Activated CD8-positive, alpha-beta memory T cell treated with anti-CD3 and anti-CD28 coated beads for 36 hours (primary cell): Measurements from ENCODE around the gene TOX3. TPM values are rescaled to one million over a fixed set of nuclear protein-coding genes. Genes with fewer than 3 reads are reported as not detected.

Experiments used
- CTCF ChIA-PET: fragments of 350-600 bp; sonication (Branson Sonifier 250); formaldehyde crosslinking; loops from one replicate; lab custom pipeline; 2021; ENCODE audit warnings: antibody characterized with exemption; lab: Charles Lee
- POLR2A ChIA-PET: fragments of 350-600 bp; sonication (Branson Sonifier 250); formaldehyde crosslinking; loops from one replicate; lab custom pipeline; 2021; ENCODE audit warnings: antibody characterized with exemption; lab: Charles Lee
- total RNA-seq, 2 experiments: library from RNA; stranded (reverse); gene quantifications; one replicate each; pipeline ENCODE4 v1.2.3, GENCODE V29; 2021

The TOX3 gene
- total RNA-seq, 2 experiments from 2014 or later, result not detected

DNA sequence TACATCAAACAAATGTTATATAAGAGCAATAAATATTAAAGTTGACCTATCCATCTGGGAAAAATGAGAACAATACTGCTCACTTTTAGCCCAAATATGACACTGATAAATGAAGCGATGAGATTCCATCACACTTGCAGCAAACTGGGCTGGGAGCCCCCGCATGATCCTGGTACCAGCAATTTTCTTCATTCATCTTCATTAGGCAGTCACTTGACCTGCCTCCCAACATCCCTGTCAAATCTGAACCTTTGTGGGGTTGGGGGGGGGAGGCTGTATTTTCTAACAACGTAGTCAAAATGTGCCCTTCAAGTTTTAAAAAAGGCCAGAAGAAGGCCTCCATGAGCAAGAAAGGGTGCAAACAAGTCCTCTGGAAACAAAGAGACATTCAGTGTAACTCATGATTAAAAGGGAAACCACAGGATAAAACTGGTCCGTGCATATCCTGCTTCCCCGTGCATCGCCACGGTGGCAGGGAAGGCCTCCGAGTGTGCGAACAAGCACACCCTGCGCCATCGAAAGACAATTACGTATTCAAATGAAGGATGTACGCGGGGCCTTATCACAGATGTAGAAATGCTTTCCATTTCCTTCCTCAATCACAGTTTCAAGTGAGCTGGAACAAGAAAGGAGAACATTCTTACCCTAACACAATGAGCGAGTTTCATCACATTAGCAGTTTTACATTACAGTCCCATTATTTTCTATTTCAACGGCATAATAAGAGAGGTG is 48.4 kb downstream of the TOX3 start:
- POLR2A ChIA-PET, result no interaction called here
- CTCF ChIA-PET, result no interaction called here

DNA sequence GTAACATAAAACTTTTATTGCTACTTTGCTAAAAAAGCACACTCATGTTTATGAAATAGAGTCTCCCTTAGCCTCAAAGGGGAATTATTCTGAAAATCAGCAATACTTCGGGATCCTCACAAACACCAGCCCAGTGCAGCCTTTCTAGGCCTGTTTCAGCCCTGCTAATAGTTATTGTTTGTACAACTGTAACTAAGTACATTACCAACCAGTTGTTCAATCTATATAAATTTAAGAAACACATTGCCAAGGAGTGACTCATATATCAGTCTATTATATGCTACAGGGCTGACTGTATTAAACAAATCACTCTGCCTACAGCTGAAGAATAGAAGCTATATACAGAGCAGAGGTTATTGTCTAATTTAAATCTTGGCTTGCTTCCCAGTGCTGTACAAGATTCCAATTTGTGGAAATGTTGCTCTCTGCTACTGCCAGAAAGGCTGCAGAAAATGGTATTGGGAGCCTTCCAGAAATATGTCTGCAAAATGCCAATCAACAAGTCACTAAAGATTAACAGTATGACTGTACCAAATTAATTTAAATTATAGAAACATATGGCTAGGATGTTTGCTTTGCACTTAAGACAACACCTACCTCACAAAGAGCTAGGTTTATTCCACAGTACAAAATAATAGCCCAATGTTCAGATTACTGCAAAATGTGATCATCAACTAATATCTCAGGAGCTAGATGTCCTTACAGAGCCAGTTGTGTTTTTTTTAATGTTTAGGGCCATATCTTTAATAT is 49.7 kb downstream of the TOX3 start:
- CTCF ChIA-PET, result no interaction called here

DNA sequence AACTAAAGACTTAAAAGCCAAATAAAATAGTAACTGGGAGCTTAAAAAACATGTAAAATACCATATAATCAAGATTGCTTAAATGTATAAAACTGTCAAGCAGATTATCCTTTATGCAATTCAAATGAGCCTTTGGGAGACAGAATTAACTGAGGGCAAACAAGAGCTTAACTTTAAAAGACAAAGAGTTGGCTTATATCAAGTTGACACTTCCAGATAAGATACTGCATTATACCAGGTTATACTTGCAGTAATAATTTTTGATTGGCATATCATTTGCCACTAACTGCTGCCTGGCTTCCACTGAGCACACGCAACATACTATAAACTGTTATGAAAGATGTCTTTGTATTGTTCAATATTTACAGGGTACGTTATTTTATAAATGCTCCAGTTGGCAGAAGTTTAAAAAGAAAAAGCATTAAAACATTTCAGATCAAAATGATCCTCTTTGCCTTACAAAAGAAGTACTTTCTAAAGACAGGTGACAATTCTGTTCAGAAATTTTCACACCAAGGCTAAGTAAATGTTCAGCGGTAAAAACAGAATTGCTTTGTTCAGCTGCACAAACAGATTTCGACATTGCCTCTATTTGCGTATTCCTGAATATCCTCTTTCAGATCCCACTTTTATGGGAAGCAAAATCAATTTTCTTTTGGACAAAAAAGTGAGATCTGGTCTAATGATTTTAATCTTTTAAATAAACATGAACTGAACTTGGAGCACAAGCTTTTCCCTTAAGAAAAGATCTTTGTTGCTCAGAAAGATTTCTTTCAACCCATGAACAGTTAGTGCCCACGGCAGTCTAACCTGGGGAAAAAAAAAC is 50.7 kb downstream of the TOX3 start:
- ChIA-PET POLR2A (no interaction called here), CTCF (no interaction called here)

More for the DNA sequence above, 49.7 kb downstream of the TOX3 start:
- POLR2A ChIA-PET, result no interaction called here

DNA sequence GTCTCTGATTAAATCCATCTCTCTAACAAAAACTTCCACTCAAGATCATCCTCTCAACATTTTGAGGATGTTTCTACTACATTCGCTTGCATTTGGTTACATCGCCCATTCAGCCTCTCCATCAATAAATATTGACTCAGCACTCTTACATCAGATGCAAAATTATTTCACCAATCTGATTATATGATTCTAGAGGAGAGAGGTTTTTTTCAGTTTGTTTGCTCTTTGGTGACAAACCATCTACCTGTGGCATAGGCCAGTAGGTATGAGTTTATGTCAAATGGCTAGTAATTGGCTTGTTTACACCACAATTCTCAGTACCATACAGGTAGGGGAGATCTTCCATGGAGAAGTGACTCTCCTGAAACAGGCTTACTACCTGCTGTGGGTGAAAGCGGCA is 52.3 kb downstream of the TOX3 start:
- ChIA-PET CTCF (no interaction called here), POLR2A (no interaction called here)

DNA sequence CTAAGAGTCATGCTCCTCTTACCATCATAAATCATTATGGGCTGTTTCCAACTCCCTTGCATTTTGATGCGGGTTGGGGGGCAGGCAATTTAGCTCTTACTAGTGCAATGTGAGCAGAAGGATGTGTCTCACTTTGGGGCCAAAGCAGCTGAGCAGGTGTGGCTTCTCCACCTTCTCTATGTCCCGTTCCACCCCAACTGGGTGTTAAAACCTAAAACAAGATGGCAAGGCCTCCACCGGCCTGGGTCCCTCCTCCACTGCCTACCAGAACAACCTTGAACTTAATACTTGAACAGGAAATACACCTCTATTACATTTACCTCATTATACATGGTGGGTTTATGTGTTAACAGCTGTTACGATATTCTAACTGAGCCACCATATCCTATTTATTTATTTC is 52.8 kb downstream of the TOX3 start:
- CTCF ChIA-PET, result no interaction called here
- POLR2A ChIA-PET, result no interaction called here

DNA sequence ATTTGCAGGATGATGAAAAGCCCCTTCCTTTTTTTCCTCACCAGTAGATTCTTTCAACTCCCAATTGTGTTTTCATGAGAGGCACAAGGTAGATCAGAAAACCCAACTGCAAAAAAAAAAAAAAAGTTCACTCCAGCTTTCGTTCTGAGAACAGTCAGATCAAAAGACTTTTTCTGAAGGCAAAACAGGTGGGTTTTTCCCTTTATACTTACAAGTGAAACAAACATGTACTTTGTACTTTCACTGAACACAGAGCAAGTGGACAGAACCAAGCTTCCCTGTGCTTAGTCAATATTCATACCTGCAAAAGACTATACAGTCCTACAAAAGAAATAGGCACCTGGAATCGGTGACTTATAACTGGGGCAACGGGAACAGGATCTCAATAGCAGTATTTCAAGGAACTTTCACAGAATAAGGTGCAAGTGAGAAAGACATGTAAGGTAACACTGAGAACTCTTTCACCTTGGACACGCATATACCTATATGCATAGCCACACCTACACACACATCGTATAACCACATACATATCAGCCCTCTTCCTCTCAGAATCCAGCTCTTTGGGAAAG is 54.1 kb downstream of the TOX3 start:
- CTCF ChIA-PET, result no interaction called here

DNA sequence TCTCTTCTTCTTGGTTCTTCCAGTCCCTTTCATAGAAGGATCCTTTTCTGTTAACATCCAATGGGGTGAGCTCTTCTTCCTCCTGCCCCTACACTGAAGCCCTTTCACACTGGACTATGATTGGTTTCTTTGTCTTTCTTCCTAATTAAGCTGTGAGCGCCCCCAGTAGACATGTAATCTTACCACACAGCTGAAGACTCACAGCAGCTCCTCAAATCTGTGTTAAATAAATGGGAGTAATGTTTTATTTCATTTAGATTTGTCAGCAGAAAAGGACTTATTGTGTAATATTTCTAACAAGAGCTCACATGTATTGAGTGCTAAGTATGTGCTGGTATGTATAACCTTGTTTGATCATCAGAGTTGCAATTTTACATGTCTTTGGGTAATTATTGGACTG is 55.7 kb downstream of the TOX3 start:
- ChIA-PET CTCF (no interaction called here), POLR2A (no interaction called here)

More for the DNA sequence above, 54.1 kb downstream of the TOX3 start:
- POLR2A ChIA-PET, result no interaction called here

DNA sequence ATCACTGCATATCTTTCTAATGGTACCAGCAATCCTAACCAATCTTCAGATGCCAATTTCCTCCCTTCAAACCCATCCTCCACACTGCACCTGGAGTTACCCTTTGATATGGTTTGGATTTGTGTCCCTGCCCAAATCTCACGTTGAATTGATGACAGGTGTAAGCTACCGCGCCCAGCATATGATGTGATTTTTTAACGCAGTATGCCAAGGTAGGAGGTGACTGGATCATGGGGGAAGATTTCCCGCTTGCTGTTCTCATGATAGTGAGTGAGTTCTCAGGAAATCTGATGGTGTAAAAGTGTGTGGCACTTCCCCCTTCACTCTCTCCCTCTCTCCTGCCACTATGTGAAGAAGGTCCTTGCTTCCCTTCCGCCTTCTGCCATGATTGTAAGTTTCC is 57.0 kb downstream of the TOX3 start:
- POLR2A ChIA-PET, result no interaction called here
- CTCF ChIA-PET, result no interaction called here

DNA sequence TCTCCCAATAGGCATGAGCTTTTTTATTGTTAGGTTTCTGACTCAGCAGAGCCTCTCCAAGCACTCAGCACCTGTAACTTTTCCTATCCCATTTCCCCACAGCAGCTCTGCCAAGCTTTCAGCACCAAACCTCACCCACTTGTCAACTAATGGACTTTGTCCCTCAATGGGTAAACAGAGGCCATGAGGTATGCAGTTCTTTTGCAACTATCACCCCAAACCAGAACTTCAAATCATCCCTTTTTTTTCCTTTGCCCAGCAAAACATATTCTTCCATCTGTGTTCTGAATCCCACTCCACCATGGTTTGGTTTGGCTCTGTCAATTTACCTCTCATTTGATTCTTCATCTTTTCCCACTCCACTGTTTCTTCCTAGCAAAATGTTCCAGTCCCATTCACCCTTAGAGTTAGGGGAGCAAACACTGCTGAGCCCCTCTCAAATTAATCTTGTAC is 58.1 kb downstream of the TOX3 start:
- ChIA-PET CTCF (interaction anchor here (0.7 kb wide), 1 partner anchor 16 kb away, joined by 3 read pairs; no protein-coding TSS in a partner anchor), POLR2A (no interaction called here)

DNA sequence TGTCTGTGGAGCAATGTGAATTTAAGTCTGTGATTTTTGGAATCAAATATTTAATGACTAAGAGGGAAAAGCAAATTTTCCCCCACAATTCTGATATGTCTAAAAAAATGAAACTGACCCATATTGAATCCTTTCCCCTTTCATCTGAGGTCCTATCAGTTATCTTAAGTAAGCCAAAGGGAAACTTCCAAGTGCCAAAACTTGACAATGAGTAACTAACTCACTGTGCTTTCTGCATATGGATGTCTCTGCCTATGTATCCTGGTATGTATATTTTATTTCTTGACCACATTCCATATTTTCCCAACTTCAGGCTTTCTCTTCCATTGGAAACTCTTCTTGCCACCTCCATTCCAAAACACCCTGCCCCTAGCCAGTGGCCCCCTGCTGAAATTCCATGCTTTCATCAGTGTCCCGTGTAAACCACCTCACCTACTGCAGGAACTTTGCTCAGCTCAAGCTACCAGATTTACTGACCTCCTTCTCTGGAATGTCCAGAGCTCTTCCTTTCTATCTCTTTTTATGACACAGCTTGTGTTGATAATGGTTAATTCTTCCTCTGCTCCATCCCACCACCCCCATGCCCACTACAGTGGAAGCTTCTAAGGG is 59.0 kb downstream of the TOX3 start:
- POLR2A ChIA-PET, result no interaction called here
- CTCF ChIA-PET, result no interaction called here

DNA sequence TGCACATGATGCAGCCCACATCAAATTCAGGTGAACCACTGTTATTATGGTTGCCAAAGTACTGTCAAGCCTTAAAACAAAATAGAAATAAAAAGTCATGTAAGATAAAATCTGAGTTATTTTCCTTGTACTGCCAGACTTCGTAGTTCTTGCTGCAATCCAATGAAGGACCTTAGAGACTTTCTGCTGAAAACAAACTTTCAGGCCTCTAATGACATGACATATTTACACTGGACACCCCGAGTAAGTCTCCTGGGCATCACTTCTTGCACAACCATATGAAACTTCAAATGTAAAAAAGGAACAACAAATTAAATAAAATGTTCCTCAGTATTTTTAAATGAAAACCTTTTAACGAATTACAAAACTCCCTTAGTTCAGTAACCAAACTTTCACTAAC is 66.7 kb downstream of the TOX3 start:
- POLR2A ChIA-PET, result no interaction called here
- CTCF ChIA-PET, result no interaction called here

DNA sequence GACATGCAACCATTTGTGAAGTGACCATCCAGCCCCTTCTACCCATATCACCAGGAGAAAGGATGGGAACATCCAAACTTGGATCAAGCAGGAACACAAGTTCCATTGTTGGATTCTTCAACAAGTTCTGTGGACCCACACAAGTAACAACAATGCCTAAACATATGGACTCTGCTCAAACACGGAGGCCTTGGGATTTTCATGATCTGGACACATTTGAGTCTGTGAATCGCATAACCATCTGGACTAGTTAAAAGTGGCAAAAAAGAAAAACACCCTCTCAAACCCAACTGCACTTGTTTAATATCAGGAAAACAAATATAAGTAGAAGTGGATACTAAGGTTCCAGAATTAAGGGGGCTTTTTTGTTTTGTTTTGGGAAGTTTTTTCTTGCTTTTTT is 70.8 kb downstream of the TOX3 start:
- CTCF ChIA-PET, result no interaction called here
- POLR2A ChIA-PET, result no interaction called here

DNA sequence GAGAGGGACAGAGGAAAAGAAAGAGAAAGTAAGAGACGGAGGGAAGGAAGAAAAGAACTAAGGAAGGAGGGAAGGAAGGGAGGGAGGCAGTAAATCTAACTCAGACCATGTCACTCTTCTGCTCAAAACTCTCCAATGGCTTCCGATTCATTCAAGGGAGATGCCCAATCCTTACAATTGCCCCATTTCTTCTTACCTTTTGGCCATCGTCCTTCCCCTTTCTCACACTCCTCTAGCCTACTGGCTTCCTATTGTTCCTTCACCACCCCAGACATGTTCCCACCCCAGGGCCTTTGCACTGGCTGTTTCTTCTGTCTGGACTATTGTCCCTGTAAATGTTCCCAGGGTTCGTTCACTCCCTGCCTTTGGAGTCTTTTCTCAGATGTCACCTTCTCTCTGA is 72.3 kb downstream of the TOX3 start:
- POLR2A ChIA-PET, result no interaction called here
- CTCF ChIA-PET, result no interaction called here

DNA sequence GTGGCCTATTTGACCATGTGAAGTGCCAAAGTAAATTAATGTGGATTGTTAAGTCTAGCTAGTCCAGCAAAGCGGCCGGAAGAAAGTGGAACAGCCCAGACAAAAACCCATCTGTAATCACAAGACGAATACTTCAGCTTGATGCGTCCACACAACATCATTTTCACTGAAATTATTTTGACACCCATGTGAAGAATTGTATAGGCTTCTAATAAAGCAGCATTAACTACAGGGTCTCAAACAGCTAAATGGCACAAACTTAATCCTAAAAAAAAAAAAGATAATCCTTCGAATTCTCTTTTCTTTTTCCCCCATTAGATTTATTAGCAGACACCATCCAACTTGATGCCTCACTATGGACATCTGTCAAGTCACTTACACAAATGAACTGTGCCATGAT is 73.8 kb downstream of the TOX3 start:
- ChIA-PET CTCF (no interaction called here), POLR2A (no interaction called here)

DNA sequence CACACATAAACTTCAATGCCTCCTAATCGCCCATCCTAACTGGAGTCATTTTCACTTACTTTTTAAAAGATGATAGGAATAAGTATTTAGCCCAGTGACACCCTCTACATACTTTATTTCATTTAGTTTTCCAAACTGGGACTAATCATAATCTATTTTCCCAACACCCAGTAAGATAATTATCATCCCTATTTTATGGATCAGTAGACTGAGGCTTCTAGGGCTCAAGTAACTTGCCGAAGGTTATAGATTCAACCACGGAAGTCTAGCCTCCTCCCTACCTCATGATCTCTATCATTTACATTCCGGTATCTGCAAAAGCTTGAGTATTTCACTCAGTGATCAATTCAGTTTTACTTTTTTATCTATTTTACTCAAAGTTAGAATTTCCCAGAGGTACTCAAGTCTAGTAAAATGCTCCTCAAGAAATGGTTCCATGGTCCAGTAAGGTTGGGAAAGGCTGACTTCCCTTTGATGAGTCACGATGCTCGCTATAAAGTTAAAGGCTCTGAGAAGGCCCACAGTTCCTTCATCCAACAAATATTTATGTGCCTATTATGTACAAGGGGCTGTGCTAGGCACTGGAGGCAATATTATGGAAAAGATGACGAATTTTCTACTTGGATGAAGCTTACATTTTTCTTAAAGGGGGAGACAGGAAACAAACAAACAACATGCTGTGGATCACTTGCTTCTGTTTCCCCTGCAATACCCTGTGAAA is 75.1 kb downstream of the TOX3 start:
- ChIA-PET CTCF (interaction anchor here (0.6 kb wide), 1 partner anchor 17 kb away, joined by 3 read pairs; no protein-coding TSS in a partner anchor), POLR2A (no interaction called here)

DNA sequence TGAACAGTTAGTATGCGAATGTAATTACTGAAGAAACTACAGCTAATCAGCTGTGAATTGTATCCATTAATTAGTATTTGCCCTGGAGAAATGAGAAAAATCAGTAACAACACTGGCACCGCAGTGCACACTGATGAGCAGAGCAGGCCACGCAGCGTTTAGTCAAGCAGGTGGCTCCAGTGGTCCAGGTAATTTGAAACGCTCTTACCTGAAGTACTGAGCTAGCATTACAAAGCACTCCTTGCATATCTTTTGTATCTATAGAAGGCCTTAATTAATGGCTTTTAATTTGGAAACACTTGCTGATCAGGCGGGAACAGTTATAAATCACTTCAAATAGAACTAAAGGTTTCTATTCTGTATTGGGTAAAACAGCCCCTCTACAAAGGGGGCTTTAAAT is 76.4 kb downstream of the TOX3 start:
- ChIA-PET CTCF (no interaction called here), POLR2A (no interaction called here)

DNA sequence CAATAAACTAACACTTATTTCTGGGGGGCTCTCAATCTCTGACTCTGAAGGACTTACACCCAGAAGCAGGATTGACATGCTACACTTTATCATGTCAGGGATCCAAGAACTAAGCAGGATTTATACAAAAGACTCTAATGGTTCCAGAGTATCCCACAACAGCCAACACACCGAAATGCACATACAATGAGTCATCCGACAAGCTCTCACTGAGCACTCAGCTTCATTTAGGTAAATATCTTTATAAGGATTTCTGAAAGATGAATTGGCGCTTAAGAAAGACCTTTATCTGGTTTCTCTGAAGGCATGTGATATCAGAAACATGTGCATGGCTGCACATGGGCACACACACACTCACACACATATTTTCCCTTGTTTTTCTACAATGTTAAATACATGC is 77.2 kb downstream of the TOX3 start:
- CTCF ChIA-PET, result no interaction called here
- POLR2A ChIA-PET, result no interaction called here

DNA sequence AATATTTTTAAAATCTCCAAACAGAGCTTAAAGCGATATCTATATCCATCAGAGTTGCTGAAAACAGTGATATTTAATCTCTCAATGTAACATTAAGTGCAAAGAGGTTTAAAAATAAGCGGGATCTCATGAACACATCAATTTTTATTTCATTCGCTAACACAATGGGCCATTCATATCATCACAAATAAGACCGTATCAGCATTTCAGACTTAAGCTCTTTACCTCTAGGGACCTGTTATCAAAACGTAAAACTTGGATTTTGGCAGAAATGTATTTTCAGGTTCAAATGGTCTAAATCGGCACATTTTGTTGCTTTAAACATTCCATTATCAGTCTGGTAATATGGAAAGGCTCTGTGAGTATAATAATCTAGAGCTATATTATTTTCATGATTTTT is 77.9 kb downstream of the TOX3 start:
- ChIA-PET CTCF (no interaction called here), POLR2A (no interaction called here)

DNA sequence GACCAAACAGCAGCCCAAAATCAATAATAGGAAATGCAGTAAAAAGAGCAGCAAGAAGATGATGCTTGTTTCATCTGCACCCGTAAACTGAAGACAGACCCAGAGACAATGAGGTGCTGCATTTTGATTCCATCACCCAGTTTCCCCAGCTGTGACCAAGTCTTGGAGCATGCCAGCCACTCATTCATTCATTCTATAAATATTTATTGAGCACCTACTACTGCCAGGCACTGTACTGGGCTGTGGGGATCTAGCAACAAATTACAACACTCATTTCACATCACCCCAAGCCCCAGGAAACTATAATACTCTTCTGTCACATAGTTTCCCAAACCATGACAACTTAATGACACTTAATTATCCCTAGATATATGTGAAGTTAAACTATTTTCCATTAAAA is 79.2 kb downstream of the TOX3 start:
- CTCF ChIA-PET, result no interaction called here

More for the DNA sequence above, 79.2 kb downstream of the TOX3 start:
- POLR2A ChIA-PET, result no interaction called here
